ENCODE results near the gene LTBP1. TPM values are rescaled to one million over a fixed set of nuclear protein-coding genes. Genes with fewer than 3 reads are reported as not detected.

LTBP1 gene
- total and polyA plus RNA-seq, 10 of the 15 experiments (the other 5 are each of a cell fraction or from before 2014, with no cell fraction given), result 0.01 to 0.28 (median 0.12) TPM; not detected in 2

DNA sequence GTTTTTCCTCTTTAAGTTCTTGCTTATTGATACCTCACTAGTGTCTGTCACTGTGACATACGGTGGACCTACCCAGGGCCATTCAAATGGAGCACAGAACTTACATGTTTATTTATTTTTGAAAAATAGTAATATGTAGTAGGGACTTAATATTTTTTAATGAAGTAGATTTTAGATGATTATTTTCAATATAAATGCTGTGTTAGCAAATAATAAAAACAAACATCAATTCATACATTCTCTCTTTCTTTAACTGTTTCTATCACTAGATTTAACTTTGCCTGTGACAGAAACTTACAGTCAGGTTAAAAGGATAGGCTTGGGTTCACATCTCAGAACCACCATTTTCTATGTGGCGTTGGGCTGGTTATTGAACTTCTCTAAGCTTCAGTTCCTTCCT is 345.3 kb downstream of the LTBP1 start:
- intact Hi-C loops (cut with micrococcal nuclease; ENCODE audit: unreplicated experiment), result no loop called here
- Histone ChIP-seq H3K27me3 (replicated peaks in 1 of 2; ENCODE audit: control insufficient read depth in 2 of 2, insufficient read depth in 2 of 2, low read length in 1 of 2) (no peaks in the 10 kb centered on the region; a peak in 2 of 4 replicates), H4K20me1 (ENCODE audit: control insufficient read depth, insufficient read depth) (no peaks in the 10 kb centered on the region; the same call in 1 of the 2 replicates), H3K9me3 (replicated peaks; ENCODE audit: control insufficient read depth, insufficient read depth, low read length) (no peaks in the 10 kb centered on the region), H3K27ac (ENCODE audit: control insufficient read depth, insufficient read depth) (no peak overlapping the region), H3K4me1 (ENCODE audit: control insufficient read depth, insufficient read depth, low read length) (no peaks in the 10 kb centered on the region), H3K4me3 (no peak overlapping the region), H3K9ac (ENCODE audit: control insufficient read depth, insufficient read depth, low read length) (no peak overlapping the region), H2AFZ (ENCODE audit: control insufficient read depth, low read depth, low read length) (no peak overlapping the region), H3K36me3 (ENCODE audit: control insufficient read depth in 2 of 2, insufficient read depth in 2 of 2, low read length in 1 of 2) (no peaks in the 10 kb centered on the region), H3K79me2 (ENCODE audit: control insufficient read depth, insufficient read depth, low read length) (no peaks in the 10 kb centered on the region), H3K4me2 (ENCODE audit: control insufficient read depth, insufficient read depth) (no peak overlapping the region)
- CTCF ChIA-PET, result interaction anchor here (0.6 kb wide), 1 partner anchor 83 kb away, joined by 3 read pairs; no protein-coding TSS in a partner anchor
- RAD21 ChIA-PET (ENCODE audit: unreplicated experiment), result no interaction called here
- BruUV-seq (replicated peaks), result no TSS peak
- ATAC-seq (no peak), DNase-seq (ENCODE audit: low read depth, low spot score) (no peak), FAIRE-seq (no peak)
- TF ChIP-seq HDAC6 (IDR thresholded peaks at IDR 0.05; ENCODE audit: unreplicated experiment), result no peak
- POLR2A ChIA-PET, result no interaction called here
- WGBS (ENCODE audit: insufficient coverage, insufficient replicate concordance, low lambda C conversion rate, missing lambda C conversion rate), result 28% methylated on average over 2 of the region's 2 CpGs
- SMC1A ChIA-PET (ENCODE audit: uncharacterized antibody, unreplicated experiment), result interaction anchor here (0.7 kb wide), 1 partner anchor 18 kb away, joined by 3 read pairs; no protein-coding TSS in a partner anchor
- in situ Hi-C loops (cut with MboI), result no loop called here

- CTCF ChIA-PET, result no interaction called here
- no peak for TF ChIP-seq KLF5 (IDR thresholded peaks at IDR 0.05; ENCODE audit: partially characterized antibody)
- no peak for TF ChIP-seq SREBF1 (IDR thresholded peaks at IDR 0.05; ENCODE audit: low read length)
- TF ChIP-seq RELA (IDR thresholded peaks at IDR 0.05; ENCODE audit: borderline replicate concordance, partially characterized antibody), result no peak
- TF ChIP-seq NFYB (IDR thresholded peaks at IDR 0.05; ENCODE audit: insufficient read depth, low read depth, low read length), result no peak
- TF ChIP-seq POU2F2 (IDR thresholded peaks at IDR 0.05; ENCODE audit: borderline replicate concordance, low read depth, low read length), result 0 out of 3 replicates have a peak, but pooled peaks have one; percentile 26
- TF ChIP-seq, protein P1, sequence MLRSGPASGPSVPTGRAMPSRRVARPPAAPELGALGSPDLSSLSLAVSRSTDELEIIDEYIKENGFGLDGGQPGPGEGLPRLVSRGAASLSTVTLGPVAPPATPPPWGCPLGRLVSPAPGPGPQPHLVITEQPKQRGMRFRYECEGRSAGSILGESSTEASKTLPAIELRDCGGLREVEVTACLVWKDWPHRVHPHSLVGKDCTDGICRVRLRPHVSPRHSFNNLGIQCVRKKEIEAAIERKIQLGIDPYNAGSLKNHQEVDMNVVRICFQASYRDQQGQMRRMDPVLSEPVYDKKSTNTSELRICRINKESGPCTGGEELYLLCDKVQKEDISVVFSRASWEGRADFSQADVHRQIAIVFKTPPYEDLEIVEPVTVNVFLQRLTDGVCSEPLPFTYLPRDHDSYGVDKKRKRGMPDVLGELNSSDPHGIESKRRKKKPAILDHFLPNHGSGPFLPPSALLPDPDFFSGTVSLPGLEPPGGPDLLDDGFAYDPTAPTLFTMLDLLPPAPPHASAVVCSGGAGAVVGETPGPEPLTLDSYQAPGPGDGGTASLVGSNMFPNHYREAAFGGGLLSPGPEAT (IDR thresholded peaks at IDR 0.05; ENCODE audit: low read depth), result no peak
- no peak for TF ChIP-seq SMAD5 (IDR thresholded peaks at IDR 0.05; ENCODE audit: low read depth)
- TF ChIP-seq, protein P2, sequence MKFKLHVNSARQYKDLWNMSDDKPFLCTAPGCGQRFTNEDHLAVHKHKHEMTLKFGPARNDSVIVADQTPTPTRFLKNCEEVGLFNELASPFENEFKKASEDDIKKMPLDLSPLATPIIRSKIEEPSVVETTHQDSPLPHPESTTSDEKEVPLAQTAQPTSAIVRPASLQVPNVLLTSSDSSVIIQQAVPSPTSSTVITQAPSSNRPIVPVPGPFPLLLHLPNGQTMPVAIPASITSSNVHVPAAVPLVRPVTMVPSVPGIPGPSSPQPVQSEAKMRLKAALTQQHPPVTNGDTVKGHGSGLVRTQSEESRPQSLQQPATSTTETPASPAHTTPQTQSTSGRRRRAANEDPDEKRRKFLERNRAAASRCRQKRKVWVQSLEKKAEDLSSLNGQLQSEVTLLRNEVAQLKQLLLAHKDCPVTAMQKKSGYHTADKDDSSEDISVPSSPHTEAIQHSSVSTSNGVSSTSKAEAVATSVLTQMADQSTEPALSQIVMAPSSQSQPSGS (IDR thresholded peaks at IDR 0.05; ENCODE audit: low read length), result no peak
- no peak for TF ChIP-seq RAD21 (IDR thresholded peaks at IDR 0.05; ENCODE audit: insufficient read depth, low read depth, low read length)
- TF ChIP-seq SIX5 (IDR thresholded peaks at IDR 0.05; ENCODE audit: low read depth, low read length, severe bottlenecking), result no peak
- TF ChIP-seq RUNX3 (IDR thresholded peaks at IDR 0.05; ENCODE audit: low read length), result peak; percentile 28; the same call in 1 of the 2 replicates
- TF ChIP-seq ETV6 (conservative IDR thresholded peaks at IDR 0.05 in 1 of 2, IDR thresholded peaks at IDR 0.05 in 1 of 2; ENCODE audit: borderline replicate concordance in 1 of 2, low read depth in 1 of 2), result no peak
- no peak for TF ChIP-seq STAT3 (IDR thresholded peaks at IDR 0.05; ENCODE audit: low read depth, low read length)
- TF ChIP-seq BCL11A (IDR thresholded peaks at IDR 0.05; ENCODE audit: low read depth, low read length), result no peak
- TF ChIP-seq NBN (IDR thresholded peaks at IDR 0.05), result no peak
These were observed 346.3 kb downstream of the LTBP1 start for GRCh38 chr2:33292981-33293595.

More at GRCh38 chr2:33292981-33293595, 346.3 kb downstream of the LTBP1 start:
- FAIRE-seq (no peak), DNase-seq (ENCODE audit: low read depth, low spot score) (no peak), ATAC-seq (no peak)
- Histone ChIP-seq H3K9me3 (replicated peaks; ENCODE audit: control insufficient read depth, insufficient read depth, low read length) (no peaks in the 10 kb centered on the region), H3K4me2 (ENCODE audit: control insufficient read depth, insufficient read depth) (no peak overlapping the region), H3K9ac (ENCODE audit: control insufficient read depth, insufficient read depth, low read length) (no peak overlapping the region), H2AFZ (ENCODE audit: control insufficient read depth, low read depth, low read length) (no peak overlapping the region), H3K27me3 (replicated peaks in 1 of 2; ENCODE audit: control insufficient read depth in 2 of 2, insufficient read depth in 2 of 2, low read length in 1 of 2) (no peaks in the 10 kb centered on the region; a peak in 1 of 4 replicates), H3K27ac (ENCODE audit: control insufficient read depth, insufficient read depth) (no peak overlapping the region), H4K20me1 (ENCODE audit: control insufficient read depth, insufficient read depth) (no peaks in the 10 kb centered on the region; the same call in 1 of the 2 replicates), H3K4me1 (ENCODE audit: control insufficient read depth, insufficient read depth, low read length) (no peaks in the 10 kb centered on the region), H3K36me3 (ENCODE audit: control insufficient read depth in 2 of 2, insufficient read depth in 2 of 2, low read length in 1 of 2) (no peaks in the 10 kb centered on the region), H3K79me2 (ENCODE audit: control insufficient read depth, insufficient read depth, low read length) (no peaks in the 10 kb centered on the region), H3K4me3 (no peak overlapping the region)
- BruUV-seq (replicated peaks), result no TSS peak
- in situ Hi-C loops (cut with MboI) (no loop called here), intact Hi-C loops (cut with micrococcal nuclease; ENCODE audit: unreplicated experiment) (no loop called here)
- POLR2A ChIA-PET, result no interaction called here
- WGBS (ENCODE audit: insufficient coverage, insufficient replicate concordance, low lambda C conversion rate, missing lambda C conversion rate), result 41% methylated on average over 11 of the region's 11 CpGs
- RAD21 ChIA-PET (ENCODE audit: unreplicated experiment), result no interaction called here
- SMC1A ChIA-PET (ENCODE audit: uncharacterized antibody, unreplicated experiment), result interaction anchor here (0.6 kb wide), 1 partner anchor 153 kb away, joined by 3 read pairs; no protein-coding TSS in a partner anchor

All from GM12878 (cell line).